ENCODE measurements around the gene SYCN.

The SYCN gene

DNA sequence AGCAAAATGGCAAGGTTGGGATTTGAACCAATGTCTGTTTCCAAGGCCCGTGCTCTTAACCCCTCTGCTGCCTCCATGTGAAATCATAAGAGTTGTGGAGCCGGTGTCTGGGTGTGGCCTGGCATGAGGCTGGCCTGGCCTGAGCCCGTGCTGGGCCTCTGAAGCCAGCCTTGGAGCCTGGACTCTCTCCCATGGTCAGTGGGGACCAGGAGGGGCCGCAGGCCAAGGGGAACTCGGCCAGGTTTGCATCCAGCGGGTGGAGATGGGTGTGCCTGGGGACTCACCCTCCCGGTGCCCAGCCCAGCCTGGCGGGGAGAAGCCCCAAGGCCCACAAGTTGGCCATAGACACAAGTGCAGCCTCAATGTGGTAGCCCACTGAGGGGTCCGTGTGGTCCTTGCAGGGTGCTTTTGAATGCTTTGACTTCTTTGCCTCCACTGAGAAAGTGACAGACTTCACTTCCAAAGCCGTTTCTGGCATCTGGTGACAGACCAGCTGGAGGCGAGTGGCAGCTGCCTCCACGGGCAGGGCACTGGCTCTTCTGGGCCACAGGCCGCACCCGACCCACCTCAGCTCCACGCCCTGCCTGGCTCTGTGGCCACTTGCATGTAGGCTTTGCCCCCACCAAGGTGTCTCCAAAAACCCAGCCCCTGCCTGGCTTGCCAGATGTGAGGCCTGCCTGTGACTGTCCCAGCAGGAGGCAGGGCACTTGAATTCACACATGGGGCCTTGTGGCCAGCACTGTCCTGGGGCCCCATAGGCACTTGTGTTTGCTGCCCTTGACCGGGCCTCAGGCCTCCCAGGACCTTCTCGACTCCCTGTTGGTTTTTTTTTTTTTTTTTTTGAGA is 33.5 kb downstream of the SYCN start:
- TF ChIP-seq CTCF (IDR thresholded peaks at IDR 0.05): no peak
- no peak overlapping the region for H3K27ac ChIP-seq
- no peak for DNase-seq (ENCODE audit: low spot score)
- no peak overlapping the region for H3K4me3 ChIP-seq

DNA sequence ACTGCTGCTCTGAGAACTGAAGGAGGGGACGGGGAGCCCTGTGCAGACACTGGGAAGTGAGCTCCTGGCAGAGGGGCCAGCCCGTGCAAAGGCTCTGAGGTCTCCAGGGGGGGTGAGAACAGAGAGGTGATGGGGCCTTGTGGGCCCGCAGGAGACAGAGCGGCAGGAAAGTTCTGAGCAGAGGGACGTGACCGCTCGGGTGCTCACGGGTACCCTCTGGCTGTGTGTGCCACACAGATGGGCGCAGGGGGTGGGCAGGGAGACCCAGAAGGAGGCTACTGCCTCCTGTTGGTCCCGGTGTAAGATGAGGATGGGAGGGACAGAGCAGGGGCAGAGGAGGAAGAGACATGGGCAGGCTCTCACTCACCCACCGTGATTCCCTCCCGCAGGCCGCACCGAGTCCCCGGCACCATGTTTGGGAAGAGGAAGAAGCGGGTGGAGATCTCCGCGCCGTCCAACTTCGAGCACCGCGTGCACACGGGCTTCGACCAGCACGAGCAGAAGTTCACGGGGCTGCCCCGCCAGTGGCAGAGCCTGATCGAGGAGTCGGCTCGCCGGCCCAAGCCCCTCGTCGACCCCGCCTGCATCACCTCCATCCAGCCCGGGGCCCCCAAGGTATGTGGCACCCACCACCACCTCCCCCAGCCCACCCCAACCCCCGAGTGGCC is 34.8 kb downstream of the SYCN start:
- DNase-seq (ENCODE audit: low spot score): no peak
- TF ChIP-seq CTCF (IDR thresholded peaks at IDR 0.05): no peak
- Histone ChIP-seq H3K27ac (no peak overlapping the region), H3K4me3 (no peak overlapping the region)

DNA sequence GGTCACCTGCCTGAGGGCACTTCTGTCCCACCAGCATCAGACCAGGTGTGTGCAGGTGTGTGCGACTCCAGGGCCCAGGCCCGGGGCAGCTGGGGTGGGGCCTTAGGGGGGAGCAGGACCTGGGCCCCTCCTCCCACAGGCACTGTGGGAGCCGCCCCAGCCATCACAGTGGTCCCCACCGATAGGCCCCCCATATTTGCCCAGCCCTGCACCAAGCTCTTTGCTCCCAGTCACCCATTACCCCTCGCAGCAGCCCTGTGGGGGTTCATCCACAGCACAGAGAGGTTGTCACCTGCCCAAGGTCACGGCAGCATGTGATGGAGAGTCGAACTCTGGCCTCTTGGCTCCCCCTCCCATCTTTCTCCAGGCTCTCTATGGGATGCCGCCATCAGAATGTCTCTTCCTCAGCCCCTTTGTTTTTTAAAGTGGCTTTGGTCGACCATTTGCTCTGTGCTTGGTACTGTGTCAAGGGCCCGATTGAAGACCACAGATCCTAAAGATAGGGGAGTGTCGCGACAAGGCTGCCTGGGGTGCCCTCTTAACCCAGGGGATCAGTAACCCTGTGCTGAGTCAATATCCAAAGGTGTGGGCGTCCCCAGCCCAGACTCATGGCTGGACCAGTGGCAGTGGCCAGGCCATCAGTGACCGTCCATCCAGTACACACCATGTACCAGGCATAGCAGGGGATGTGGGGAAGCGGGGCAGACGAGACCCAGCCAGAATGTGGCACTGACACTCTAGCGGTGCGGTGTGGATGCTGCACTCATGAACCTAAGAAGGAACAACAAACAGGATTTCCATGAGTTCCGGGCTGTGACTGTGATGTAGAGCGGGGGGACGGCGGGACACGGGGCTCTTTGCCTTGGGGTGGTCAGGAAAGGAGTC is 35.6 kb downstream of the SYCN start:
- Histone ChIP-seq H3K27ac (no peak overlapping the region), H3K4me3 (no peak overlapping the region)
- DNase-seq (ENCODE audit: low spot score): no peak
- TF ChIP-seq CTCF (IDR thresholded peaks at IDR 0.05): no peak

- Histone ChIP-seq H3K4me3 (no peak overlapping the region), H3K27ac (peak overlapping the region in 1 of 2 donors; percentile 9)
- no peak for DNase-seq (ENCODE audit: low spot score)
- TF ChIP-seq CTCF (IDR thresholded peaks at IDR 0.05): no peak
Measured at GRCh38 chr19:39167461-39168257, 36.4 kb downstream of the SYCN start.

- no peak for TF ChIP-seq CTCF (IDR thresholded peaks at IDR 0.05)
- DNase-seq (ENCODE audit: low spot score): no peak
- H3K4me3 ChIP-seq: no peak overlapping the region
- H3K27ac ChIP-seq: peak overlapping the region in 1 of 2 donors; percentile 11
Measured at GRCh38 chr19:39166571-39167391, 37.3 kb downstream of the SYCN start.

GRCh38 chr19:39165857-39166256 is 38.2 kb downstream of the SYCN start:
- TF ChIP-seq CTCF (IDR thresholded peaks at IDR 0.05): no peak
- Histone ChIP-seq H3K27ac (no peak overlapping the region), H3K4me3 (no peak overlapping the region)
- DNase-seq (ENCODE audit: low spot score): no peak

Measured in coronary artery (tissue), 2 donors.